ENCODE data around the gene TTC9B.

- TF ChIP-seq, protein P1, sequence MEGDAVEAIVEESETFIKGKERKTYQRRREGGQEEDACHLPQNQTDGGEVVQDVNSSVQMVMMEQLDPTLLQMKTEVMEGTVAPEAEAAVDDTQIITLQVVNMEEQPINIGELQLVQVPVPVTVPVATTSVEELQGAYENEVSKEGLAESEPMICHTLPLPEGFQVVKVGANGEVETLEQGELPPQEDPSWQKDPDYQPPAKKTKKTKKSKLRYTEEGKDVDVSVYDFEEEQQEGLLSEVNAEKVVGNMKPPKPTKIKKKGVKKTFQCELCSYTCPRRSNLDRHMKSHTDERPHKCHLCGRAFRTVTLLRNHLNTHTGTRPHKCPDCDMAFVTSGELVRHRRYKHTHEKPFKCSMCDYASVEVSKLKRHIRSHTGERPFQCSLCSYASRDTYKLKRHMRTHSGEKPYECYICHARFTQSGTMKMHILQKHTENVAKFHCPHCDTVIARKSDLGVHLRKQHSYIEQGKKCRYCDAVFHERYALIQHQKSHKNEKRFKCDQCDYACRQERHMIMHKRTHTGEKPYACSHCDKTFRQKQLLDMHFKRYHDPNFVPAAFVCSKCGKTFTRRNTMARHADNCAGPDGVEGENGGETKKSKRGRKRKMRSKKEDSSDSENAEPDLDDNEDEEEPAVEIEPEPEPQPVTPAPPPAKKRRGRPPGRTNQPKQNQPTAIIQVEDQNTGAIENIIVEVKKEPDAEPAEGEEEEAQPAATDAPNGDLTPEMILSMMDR (IDR thresholded peaks at IDR 0.05): no peak
- TF ChIP-seq ZFX (IDR thresholded peaks at IDR 0.05; ENCODE audit: borderline replicate concordance): no peak
Observed at GRCh38 chr19:40249201-40249600, 31.0 kb upstream of the TTC9B start.
